Colon (tissue), 2 donors: ENCODE measurements around the gene FNDC3B.

Experiments used
- FAIRE-seq: peaks from 2 replicates; lab custom pipeline; 2012; peaks lifted over from hg19 to GRCh38; lab: Jason Lieb, UNC
- donor health status: control.
- donor health status: control.

The FNDC3B gene

DNA sequence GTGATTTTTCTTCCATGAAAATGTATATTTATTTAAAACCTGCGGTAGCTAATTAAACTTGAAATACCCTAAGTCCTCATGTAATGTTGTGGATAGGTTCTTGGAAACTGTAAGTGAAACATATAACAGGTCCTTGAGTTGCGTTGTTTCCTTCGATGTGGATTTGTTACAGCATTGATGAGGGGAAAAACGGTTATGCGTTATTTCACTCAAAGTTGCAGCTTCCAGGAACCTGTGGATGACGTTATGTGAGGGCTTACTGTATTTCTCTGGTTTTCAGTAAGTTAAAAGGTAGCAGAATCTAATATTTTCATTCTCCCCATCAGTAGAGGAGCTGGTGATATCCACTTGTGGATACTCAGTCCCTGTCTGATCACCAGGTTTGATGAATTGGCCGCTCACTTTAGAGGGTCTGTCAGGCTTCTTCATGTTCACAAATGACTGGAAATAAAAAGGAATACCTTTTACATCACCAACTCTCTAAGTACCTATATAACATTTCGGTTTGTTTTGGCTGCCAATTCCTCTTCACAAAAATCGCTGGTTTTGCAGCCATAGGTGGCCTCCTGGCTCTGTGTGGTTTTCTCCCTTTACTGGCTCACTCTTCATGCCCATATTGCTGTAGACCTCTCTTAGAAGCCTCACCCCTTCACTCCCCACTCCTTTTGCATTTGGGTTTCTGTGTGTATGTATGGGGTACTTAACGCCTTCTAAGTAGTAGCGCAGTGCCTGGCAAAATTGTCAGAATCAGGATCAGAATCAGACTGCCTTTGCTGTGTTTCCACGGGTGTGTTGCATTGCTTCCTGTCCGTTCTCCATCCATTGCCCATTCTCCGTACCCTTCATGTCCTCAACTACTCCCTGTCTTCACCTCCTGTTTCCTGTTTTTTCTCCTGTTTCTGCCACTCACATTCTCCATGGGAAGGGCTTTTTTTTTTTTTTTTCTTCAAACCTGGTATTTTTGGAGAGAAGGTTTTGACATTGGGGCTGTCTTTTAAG, 112.6 kb downstream of the FNDC3B start:
- no peak for FAIRE-seq

DNA sequence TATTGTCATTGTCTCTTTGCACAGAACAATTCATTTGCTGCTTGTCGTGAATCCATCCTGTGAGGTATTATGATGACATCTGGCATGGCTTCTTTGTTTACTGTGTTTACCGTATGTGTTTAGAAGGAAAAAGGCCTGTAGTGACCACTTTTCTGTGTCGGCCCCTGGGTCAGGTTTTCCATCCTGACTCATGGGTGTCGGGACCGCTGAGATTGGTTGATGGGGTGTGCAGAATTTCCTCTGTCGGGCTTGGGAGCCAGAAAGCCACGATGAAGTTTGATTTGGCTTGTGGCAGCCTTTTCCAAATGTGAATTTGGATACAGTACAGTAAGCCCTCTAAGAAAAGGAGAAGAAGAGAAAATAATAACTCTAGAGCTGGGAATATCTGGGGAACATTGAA, 113.5 kb downstream of the FNDC3B start:
- FAIRE-seq, result no peak

DNA sequence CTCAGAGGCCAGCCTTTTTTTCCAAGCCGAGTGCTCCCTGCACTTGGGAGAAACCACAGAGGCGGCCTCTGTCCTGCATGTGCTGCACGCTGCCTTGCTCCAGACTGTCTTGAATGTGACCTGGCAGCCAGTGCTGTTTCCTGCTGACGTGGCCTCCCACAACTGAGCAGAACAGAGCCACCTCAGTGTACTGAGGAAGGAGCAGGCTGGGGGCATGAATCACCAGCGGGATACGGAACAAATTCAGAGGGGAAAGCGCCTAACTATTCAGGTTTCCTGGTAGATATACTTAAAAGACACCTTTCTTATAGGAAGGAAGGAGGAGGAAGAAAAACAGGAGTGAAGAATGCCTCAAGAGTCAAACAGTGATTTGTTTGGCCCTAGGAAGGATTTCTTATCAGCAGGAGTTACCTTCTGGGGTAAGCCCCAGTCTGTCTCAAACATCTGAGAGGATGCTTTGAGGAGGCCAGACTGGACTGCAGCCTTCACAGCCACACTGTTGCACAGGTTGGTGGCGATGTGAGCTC, 114.0 kb downstream of the FNDC3B start:
- no peak for FAIRE-seq

- FAIRE-seq, result no peak
Measured at GRCh38 chr3:172154768-172155664, 115.6 kb downstream of the FNDC3B start.

GRCh38 chr3:172155897-172156585, 116.7 kb downstream of the FNDC3B start:
- no peak for FAIRE-seq

DNA sequence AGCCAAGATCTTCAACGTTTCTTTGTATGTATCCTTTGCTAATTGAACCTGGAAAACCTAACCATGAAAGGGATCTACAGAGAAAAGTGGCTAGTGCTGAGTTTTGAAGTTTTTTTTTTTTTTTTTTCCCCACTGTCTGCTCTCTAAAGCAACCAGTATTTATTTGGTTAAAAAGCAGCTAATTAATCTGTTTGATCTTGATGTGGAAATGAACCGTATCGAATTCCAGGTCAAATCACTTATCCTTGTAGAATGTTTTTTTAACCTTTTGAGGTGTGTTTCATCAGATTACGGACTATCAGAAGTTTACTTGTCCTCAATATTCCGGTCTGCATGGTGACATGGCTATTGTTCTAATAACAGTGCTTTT, 117.2 kb downstream of the FNDC3B start:
- no peak for FAIRE-seq

- no peak for FAIRE-seq
Measured at GRCh38 chr3:172157564-172158258, 118.3 kb downstream of the FNDC3B start.

DNA sequence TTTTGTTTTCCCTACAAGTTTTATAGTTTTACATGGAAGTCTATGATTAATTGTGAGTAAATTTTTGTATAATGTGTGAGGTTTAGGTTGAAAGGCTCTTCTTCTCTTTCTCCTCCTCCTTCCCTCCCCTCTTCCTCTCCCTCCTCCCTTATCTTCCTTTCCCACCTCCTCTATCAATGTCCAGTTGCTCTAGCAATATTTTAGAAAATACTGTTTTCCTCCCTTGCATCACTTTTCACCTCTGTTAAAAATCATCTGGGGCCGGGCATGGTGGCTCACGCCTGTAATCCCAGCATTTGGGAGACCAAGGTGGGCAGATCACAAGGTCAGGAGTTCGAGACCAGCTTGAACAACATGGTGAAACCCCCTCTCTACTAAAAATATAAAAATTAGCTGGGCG, 119.4 kb downstream of the FNDC3B start:
- FAIRE-seq, result no peak

DNA sequence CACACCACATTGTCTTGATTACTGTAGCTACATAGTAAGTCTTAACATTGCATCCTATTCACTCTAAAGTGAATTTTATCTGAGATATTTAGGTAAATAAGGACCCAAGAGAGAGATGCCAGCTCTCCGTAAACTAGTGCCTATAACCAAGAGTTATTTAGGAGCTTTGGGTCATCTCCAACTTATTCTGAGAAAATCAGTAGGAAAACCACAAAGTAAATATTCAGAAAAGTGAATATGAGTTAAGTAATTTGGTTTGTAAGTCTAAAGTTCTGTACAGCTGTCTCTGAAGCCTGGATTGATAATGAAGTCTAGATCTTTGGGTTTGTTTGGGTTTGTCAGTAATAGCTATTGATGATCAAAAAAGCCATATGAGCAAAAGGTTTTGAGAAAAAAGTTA, 120.0 kb downstream of the FNDC3B start:
- FAIRE-seq, result no peak

GRCh38 chr3:172159962-172160538, 120.7 kb downstream of the FNDC3B start:
- FAIRE-seq, result no peak

DNA sequence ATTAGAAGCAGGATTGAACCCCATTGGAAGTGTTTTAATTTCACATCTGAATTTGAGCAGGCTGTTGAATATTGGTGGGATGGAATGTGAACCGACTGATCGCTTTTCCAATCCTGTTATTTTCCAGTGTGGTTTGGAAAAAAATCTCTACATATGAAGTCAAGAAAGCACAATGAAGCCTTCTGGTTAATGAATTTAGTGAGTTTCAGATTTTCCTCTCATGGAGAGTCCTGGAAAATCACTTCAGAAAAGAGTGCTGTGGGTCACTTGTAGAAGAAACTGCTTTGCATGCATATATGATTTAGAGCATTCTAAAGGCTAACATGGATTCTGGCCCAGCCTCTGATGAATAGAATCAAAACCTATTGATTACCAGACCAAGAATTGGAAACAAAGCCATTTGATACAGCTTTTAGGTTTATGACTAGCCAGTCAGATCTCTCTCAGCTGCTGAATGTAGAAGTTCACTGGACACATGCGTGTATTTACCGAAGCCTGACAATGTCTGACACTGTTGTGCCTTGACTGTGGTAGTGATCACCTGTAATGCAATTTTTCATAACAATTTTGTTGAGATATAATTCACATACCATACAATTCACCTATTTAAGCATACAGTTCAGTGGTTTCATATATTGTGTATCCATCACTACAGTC, 121.9 kb downstream of the FNDC3B start:
- FAIRE-seq, result no peak

DNA sequence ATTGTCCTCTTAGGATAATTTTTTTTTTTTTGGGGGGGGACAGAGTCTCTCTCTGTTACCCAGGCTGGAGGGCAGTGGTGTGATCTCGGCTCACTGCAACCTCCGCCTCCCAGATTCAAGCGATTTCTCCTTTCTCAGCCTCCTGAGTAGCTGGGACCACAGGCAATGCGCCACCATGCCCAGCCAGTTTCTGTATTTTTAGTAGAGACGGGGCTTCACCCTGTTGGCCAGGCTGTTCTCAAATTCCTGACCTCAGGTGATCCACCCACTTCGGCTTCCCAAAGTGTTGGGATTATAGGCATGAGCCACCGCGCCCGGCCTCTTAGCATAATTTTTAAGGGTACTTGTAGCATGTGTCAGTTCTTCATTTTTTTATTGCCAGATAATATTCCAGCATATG, 122.6 kb downstream of the FNDC3B start:
- FAIRE-seq, result no peak

DNA sequence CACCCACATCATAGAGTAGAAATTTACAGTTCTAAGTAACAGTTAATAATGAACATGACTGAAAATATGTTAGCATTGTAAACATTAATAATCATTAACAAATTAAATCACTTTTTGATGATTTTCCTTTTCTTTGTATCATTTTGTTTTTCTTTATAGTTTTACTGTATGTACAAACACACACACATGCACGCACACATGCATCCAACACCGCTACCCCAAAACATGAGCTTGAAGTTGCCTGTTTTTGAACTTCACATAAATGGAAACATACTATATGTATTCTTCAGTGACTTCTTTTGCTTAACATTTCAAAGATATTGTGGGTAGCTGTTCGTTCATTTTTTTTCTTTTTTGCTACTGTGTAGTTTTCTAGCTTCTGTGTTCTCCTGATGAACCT, 123.9 kb downstream of the FNDC3B start:
- FAIRE-seq, result no peak

GRCh38 chr3:172164620-172165362, 125.4 kb downstream of the FNDC3B start:
- no peak for FAIRE-seq

GRCh38 chr3:172166261-172166660, 126.9 kb downstream of the FNDC3B start:
- no peak for FAIRE-seq

DNA sequence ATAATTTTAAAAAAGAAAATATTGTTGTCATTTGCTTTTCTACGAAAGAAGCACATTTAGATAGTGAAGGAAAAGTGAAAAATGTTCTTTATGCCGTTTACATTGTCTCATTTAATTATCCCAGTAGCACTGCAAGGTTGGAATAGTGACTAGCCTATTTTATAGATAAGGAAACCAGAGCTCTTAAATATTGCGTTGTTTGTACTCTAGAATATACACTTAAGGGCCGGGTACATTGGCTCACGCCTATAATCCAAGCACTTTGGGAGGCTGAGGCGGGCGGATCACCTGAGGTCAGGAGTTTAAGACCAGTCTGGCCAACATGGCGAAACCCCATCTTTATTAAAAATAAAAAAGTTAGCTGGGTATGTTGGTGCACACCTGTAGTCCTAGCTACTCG, 127.5 kb downstream of the FNDC3B start:
- no peak for FAIRE-seq

DNA sequence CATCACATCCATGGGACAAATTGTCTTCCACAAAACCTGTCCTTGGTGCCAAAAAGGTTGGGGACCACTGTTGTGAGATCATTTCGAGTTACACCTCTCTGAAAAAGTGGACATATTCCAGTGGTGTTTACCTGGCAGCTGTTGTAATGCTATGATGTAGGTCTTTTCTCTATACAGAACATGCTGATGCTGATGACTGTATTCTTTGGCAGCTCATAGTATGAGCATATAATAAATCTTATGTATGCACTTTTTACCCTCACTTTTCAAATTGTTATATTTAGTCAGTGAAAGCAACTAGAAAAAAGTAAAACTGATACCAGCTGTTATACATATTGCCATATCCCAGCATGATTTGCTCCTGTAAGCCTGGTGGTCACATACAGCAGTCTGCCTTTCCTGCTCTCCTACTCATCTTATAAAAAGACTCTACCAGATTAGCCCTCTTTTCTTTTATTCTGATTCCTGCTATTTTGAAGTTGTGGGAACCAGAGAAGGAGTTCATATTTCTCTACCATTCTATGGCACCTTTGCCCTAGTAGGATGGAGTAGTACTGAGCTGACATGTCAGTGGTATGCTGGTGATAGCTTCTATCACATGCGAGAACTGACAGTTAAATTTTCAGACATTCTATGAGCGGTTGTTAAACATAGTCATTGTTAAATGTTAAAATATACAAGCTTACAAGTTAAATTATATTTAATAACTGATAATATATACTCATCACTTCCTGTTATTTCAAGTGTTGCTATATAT, 128.7 kb downstream of the FNDC3B start:
- no peak for FAIRE-seq

DNA sequence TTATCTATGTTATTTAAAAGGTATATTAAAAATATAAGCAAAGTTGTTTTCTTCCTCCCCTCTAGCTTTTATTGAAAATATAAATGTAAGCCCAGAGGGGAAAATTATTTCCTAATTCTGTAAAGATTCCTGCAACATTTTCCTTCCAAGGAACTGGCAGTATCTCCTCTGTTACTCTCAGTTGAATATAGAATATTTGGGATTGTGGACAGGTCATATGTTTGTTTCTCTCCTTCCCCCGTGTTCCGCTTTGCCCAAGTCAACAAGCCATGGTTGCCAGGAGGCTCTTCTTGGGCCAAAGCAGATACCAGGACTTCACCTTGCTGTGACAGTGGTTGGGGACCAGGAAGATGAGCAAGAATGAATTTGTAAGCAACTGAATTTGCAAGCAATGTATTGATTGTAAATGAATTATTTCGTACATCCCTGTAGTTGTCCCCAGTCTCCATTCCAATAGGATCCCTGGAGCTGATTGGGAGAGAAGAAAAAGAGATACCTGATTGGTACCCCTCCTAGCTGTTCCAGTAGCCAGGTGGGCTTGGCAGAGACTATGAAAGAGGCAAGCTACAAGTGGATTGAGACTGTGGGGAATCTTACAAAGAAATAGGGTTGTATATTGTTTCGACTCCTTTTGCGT, 130.8 kb downstream of the FNDC3B start:
- FAIRE-seq, result no peak

DNA sequence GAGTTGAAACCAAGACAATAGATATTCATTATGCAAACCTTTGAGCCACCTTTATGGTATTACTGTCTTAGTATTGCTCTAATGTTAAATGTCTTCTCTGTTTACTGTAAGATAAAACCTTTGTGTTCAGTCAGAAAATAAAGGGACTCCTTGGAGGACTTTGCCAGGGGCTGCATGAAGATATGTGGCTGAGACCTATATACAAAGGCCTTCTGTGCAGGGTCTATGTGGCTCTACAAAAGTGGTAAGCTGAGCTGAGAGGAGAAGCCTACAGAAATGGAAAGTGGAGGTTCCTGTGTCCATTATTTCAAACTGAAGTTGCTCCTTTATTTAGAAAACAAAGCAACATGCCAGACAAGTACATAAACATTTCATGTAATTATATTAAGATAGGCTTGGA, 131.5 kb downstream of the FNDC3B start:
- FAIRE-seq, result no peak
